ENCODE results near the gene PAM. TPM values are rescaled to one million over a fixed set of nuclear protein-coding genes. Genes with fewer than 3 reads are reported as not detected.
A peak's percentile ranks its signal among the peaks of the same experiment; 100 is the strongest.

The PAM gene
- total and polyA plus RNA-seq, 2 of the 13 experiments (the other 11 are each of a cell fraction or from before 2014, with no cell fraction given), result 20.2 to 79.1 TPM

DNA sequence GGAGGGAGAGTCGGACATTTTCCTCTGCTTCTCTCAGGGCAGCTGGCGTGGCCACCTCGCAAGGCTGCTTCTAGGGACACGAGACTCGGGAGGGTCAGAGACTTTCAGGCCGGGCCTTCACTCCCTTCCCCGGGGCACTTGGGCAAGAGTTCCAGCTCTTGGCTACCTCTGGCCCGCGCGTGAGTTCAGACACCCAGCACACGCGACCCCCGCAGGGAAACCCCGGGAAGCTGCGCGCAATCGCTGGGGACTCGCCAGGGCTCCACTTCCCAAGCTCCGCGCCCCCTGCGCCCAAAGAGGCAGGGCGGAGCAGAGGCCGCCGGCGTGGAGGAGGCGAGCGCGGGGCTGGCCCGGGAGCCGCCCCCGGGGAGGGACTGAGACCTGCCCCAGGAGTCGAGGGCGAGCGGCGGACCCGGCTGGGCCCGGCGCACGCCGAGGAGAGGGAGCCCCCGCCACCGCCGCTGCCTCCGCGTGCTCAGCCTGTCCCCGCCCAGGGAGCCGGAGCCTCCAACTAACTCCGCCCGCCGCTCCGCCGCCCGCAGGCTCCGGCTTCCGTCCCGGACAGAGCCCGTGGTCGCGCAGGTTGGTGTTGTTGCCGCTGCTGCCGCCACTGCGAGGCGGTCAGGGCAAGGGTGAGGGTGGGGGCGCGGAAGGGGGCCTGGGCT lies at the start of gene PAM (continued):
- no peak for TF ChIP-seq EHMT2 (IDR thresholded peaks at IDR 0.05; ENCODE audit: borderline replicate concordance, low read depth, low read length)
- TF ChIP-seq GFI1 (CRISPR knock-in tag; IDR thresholded peaks at IDR 0.05; ENCODE audit: borderline replicate concordance), result peak; percentile 43; the same call in 1 of the 2 replicates
- TF ChIP-seq, protein P1, sequence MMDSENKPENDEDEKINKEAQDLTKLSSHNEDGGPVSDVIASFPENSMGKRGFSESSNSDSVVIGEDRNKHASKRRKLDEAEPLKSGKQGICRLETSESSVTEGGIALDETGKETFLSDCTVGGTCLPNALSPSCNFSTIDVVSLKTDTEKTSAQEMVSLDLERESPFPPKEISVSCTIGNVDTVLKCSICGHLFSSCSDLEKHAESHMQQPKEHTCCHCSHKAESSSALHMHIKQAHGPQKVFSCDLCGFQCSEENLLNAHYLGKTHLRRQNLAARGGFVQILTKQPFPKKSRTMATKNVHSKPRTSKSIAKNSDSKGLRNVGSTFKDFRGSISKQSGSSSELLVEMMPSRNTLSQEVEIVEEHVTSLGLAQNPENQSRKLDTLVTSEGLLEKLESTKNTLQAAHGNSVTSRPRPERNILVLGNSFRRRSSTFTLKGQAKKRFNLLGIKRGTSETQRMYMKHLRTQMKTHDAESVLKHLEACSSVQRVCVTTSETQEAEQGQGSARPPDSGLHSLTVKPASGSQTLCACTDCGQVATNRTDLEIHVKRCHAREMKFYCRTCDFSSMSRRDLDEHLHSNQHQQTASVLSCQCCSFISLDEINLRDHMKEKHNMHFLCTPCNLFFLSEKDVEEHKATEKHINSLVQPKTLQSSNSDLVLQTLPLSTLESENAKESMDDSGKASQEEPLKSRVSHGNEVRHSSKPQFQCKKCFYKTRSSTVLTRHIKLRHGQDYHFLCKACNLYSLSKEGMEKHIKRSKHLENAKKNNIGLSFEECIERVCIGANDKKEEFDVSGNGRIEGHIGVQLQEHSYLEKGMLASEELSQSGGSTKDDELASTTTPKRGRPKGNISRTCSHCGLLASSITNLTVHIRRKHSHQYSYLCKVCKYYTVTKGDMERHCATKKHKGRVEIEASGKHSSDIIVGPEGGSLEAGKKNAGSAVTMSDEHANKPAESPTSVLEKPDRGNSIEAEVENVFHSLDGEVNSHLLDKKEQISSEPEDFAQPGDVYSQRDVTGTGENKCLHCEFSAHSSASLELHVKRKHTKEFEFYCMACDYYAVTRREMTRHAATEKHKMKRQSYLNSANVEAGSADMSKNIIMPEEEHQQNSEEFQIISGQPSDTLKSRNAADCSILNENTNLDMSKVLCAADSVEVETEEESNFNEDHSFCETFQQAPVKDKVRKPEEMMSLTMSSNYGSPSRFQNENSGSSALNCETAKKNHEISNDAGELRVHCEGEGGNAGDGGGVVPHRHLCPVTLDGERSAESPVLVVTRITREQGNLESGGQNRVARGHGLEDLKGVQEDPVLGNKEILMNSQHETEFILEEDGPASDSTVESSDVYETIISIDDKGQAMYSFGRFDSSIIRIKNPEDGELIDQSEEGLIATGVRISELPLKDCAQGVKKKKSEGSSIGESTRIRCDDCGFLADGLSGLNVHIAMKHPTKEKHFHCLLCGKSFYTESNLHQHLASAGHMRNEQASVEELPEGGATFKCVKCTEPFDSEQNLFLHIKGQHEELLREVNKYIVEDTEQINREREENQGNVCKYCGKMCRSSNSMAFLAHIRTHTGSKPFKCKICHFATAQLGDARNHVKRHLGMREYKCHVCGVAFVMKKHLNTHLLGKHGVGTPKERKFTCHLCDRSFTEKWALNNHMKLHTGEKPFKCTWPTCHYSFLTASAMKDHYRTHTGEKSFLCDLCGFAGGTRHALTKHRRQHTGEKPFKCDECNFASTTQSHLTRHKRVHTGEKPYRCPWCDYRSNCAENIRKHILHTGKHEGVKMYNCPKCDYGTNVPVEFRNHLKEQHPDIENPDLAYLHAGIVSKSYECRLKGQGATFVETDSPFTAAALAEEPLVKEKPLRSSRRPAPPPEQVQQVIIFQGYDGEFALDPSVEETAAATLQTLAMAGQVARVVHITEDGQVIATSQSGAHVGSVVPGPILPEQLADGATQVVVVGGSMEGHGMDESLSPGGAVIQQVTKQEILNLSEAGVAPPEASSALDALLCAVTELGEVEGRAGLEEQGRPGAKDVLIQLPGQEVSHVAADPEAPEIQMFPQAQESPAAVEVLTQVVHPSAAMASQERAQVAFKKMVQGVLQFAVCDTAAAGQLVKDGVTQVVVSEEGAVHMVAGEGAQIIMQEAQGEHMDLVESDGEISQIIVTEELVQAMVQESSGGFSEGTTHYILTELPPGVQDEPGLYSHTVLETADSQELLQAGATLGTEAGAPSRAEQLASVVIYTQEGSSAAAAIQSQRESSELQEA (CRISPR knock-in tag; IDR thresholded peaks at IDR 0.05; ENCODE audit: not compliant biosample characterization), result no peak
- no peak for TF ChIP-seq ARHGAP35 (CRISPR knock-in tag; IDR thresholded peaks at IDR 0.05; ENCODE audit: borderline replicate concordance)
- TF ChIP-seq, protein P2, sequence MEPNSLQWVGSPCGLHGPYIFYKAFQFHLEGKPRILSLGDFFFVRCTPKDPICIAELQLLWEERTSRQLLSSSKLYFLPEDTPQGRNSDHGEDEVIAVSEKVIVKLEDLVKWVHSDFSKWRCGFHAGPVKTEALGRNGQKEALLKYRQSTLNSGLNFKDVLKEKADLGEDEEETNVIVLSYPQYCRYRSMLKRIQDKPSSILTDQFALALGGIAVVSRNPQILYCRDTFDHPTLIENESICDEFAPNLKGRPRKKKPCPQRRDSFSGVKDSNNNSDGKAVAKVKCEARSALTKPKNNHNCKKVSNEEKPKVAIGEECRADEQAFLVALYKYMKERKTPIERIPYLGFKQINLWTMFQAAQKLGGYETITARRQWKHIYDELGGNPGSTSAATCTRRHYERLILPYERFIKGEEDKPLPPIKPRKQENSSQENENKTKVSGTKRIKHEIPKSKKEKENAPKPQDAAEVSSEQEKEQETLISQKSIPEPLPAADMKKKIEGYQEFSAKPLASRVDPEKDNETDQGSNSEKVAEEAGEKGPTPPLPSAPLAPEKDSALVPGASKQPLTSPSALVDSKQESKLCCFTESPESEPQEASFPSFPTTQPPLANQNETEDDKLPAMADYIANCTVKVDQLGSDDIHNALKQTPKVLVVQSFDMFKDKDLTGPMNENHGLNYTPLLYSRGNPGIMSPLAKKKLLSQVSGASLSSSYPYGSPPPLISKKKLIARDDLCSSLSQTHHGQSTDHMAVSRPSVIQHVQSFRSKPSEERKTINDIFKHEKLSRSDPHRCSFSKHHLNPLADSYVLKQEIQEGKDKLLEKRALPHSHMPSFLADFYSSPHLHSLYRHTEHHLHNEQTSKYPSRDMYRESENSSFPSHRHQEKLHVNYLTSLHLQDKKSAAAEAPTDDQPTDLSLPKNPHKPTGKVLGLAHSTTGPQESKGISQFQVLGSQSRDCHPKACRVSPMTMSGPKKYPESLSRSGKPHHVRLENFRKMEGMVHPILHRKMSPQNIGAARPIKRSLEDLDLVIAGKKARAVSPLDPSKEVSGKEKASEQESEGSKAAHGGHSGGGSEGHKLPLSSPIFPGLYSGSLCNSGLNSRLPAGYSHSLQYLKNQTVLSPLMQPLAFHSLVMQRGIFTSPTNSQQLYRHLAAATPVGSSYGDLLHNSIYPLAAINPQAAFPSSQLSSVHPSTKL (CRISPR knock-in tag; IDR thresholded peaks at IDR 0.05), result no peak; the same call in 1 of the 2 replicates
- no peak for TF ChIP-seq RBM22 (optimal IDR thresholded peaks at IDR 0.05; ENCODE audit: low read length)
- peak; percentile 54 for TF ChIP-seq POLR2G (IDR thresholded peaks at IDR 0.05; ENCODE audit: low read depth, low read length)
- TF ChIP-seq SP4 (CRISPR knock-in tag; IDR thresholded peaks at IDR 0.05), result no peak
- TF ChIP-seq ZFX (CRISPR knock-in tag; IDR thresholded peaks at IDR 0.05; ENCODE audit: low read depth), result peak; percentile 62; the same call in 1 of the 2 replicates
- TF ChIP-seq, protein P3, sequence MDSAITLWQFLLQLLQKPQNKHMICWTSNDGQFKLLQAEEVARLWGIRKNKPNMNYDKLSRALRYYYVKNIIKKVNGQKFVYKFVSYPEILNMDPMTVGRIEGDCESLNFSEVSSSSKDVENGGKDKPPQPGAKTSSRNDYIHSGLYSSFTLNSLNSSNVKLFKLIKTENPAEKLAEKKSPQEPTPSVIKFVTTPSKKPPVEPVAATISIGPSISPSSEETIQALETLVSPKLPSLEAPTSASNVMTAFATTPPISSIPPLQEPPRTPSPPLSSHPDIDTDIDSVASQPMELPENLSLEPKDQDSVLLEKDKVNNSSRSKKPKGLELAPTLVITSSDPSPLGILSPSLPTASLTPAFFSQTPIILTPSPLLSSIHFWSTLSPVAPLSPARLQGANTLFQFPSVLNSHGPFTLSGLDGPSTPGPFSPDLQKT (CRISPR knock-in tag; IDR thresholded peaks at IDR 0.05; ENCODE audit: borderline replicate concordance), result no peak
